OCI-LY7 (cell line): ENCODE results near the gene VEGFD. TPM values are rescaled to one million over a fixed set of nuclear protein-coding genes. Genes with fewer than 3 reads are reported as not detected.

ENCODE experiments used
- Bru-seq: library from RNA; stranded (reverse); fragments of 400-500 nt; gene quantifications from one replicate; lab custom pipeline; 2021; lab: Mats Ljungman, UMichigan
- BruChase-seq, 2 experiments: library from RNA; stranded (reverse); fragments of 400-500 nt; gene quantifications; one replicate each; lab custom pipeline; 2021; lab: Mats Ljungman, UMichigan
- BruUV-seq: library from RNA; stranded (reverse); fragments of 400-500 nt; replicated peaks from 2 replicates; lab custom pipeline; 2021; lab: Mats Ljungman, UMichigan
- CTCF ChIA-PET: fragments of 300-600 bp; sonication (Branson Sonifier 250); formaldehyde crosslinking; loops from one replicate; lab custom pipeline; 2022; ENCODE audit warnings: antibody characterized with exemption; ENCODE audit not compliant: unreplicated experiment; lab: Charles Lee
- POLR2A ChIA-PET: fragments of 300-600 bp; sonication (Branson Sonifier 250); formaldehyde crosslinking; loops from one replicate; lab custom pipeline; 2022; ENCODE audit warnings: antibody characterized with exemption; lab: Charles Lee
- DNase-seq: peaks from one replicate; pipeline ENCODE4 v3.0.0-alpha.2; 2015; ENCODE audit warnings: low spot score
- H2AFZ ChIP-seq: fragments of 200-600 bp; sonication (generic), shearing (Covaris generic); 2 replicates; pipeline ENCODE4 v1.6.1; 2014; ENCODE audit warnings: mild to moderate bottlenecking, antibody characterized with exemption, low read length, moderate library complexity
- H3K27ac ChIP-seq: fragments of 200-600 bp; sonication (generic); 2 replicates; pipeline ENCODE4 v1.5.1; 2014; ENCODE audit warnings: mixed run types, low read depth, mild to moderate bottlenecking, moderate library complexity, low read length, inconsistent platforms; ENCODE audit not compliant: poor library complexity, severe bottlenecking
- H3K36me3 ChIP-seq: fragments of 200-600 bp; sonication (generic); 2 replicates; pipeline ENCODE4 v1.6.1; 2014; ENCODE audit warnings: mild to moderate bottlenecking, antibody characterized with exemption, low read length, moderate library complexity, mixed read lengths; ENCODE audit not compliant: insufficient read depth
- H3K4me1 ChIP-seq: fragments of 200-600 bp; sonication (generic); 2 replicates; pipeline ENCODE4 v1.5.1; 2014; ENCODE audit warnings: mild to moderate bottlenecking, low read length; ENCODE audit not compliant: insufficient read depth, poor library complexity, severe bottlenecking
- H3K4me2 ChIP-seq: fragments of 200-600 bp; sonication (generic); 2 replicates; pipeline ENCODE4 v1.6.1; 2014; ENCODE audit warnings: mild to moderate bottlenecking, low read length
- H3K4me3 ChIP-seq: fragments of 200-600 bp; sonication (generic); 2 replicates; pipeline ENCODE4 v1.5.1; 2014; ENCODE audit warnings: mild to moderate bottlenecking, low read depth, low read length; ENCODE audit not compliant: poor library complexity, severe bottlenecking
- H3K79me2 ChIP-seq: fragments of 200-600 bp; sonication (generic); 2 replicates; pipeline ENCODE4 v1.6.1; 2016; ENCODE audit warnings: low read depth, mild to moderate bottlenecking, low read length, moderate library complexity, mixed read lengths; ENCODE audit not compliant: insufficient read depth
- H3K9me2 ChIP-seq: fragments of 200-600 bp; sonication (generic); 2 replicates; pipeline ENCODE4 v1.6.1; 2016; ENCODE audit warnings: mild to moderate bottlenecking, low read length, mixed read lengths; ENCODE audit not compliant: insufficient read depth
- H3K9me3 ChIP-seq: fragments of 200-600 bp; sonication (generic); 2 replicates; pipeline ENCODE4 v1.6.1; 2014; ENCODE audit warnings: mild to moderate bottlenecking, mixed run types, low read length, mixed read lengths
- H4K20me1 ChIP-seq: fragments of 200-600 bp; sonication (generic); 2 replicates; pipeline ENCODE4 v1.6.1; 2014; ENCODE audit warnings: mild to moderate bottlenecking, antibody characterized with exemption, low read length, moderate library complexity, mixed read lengths; ENCODE audit not compliant: insufficient read depth
- CTCF ChIP-seq: fragments of 200-600 bp; sonication (generic); conservative IDR thresholded peaks from 2 replicates; pipeline ENCODE4 v1.5.1; 2014; ENCODE audit warnings: mild to moderate bottlenecking, antibody characterized with exemption, low read length, moderate library complexity, mixed read lengths
- EZH2phosphoT487 ChIP-seq: fragments of 200-600 bp; sonication (generic); IDR thresholded peaks from 2 replicates; pipeline ENCODE4 v1.6.1; 2018; ENCODE audit warnings: low read depth, borderline replicate concordance, mild to moderate bottlenecking, mixed run types, antibody characterized with exemption, low read length, moderate library complexity, mixed read lengths
- intact Hi-C: fragments of 100-400 bp; cut with micrococcal nuclease; formaldehyde crosslinking; loops from one replicate; pipeline ENCODE4 v1.10.0; 2022; ENCODE audit not compliant: unreplicated experiment
- long read RNA-seq: library from polyadenylated mRNA; stranded (forward); transcript quantifications from one replicate; pipeline ENCODE4 v2.0.0, GENCODE V29; 2022
- total RNA-seq, 2 experiments: library from RNA; depleted of rRNA in 1 of 2; stranded (reverse); fragments of >200 nt in 1 of 2; shearing (Covaris generic) in 1 of 2; gene quantifications; 2 replicates each; pipeline ENCODE4 v1.2.3, GENCODE V29; 2014 to 2022

The VEGFD gene, protein sequence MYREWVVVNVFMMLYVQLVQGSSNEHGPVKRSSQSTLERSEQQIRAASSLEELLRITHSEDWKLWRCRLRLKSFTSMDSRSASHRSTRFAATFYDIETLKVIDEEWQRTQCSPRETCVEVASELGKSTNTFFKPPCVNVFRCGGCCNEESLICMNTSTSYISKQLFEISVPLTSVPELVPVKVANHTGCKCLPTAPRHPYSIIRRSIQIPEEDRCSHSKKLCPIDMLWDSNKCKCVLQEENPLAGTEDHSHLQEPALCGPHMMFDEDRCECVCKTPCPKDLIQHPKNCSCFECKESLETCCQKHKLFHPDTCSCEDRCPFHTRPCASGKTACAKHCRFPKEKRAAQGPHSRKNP
- total RNA-seq (2014; rRNA removed; shearing (Covaris generic)) (not detected in 2 replicates), total RNA-seq (2022) (not detected in 2 replicates), Bru-seq, nascent RNA (percentile 11 among the genes with signal in this experiment), BruChase-seq, experiment 1, labeled RNA remaining after a 6-hour chase (percentile 7 among the genes with signal in this experiment), BruChase-seq, experiment 2, labeled RNA remaining after a 2-hour chase (percentile 13 among the genes with signal in this experiment)
- long read RNA-seq = 0 reads

- intact Hi-C loops = no loop called here
- ChIA-PET CTCF (interaction anchor here (2.2 kb wide), 1 partner anchor 83 kb away, joined by 10 read pairs; no protein-coding TSS in a partner anchor), POLR2A (interaction anchor here (0.6 to 1.8 kb wide), 3 partner anchors 11 to 81 kb away, joined by 6 to 7 read pairs (median 6); no protein-coding TSS in a partner anchor)
- Histone ChIP-seq H3K27ac (no peak within 1 kb of the TSS), H3K79me2 (no peaks in the 10 kb centered on the region), H3K36me3 (no peaks in the 10 kb centered on the region), H3K4me2 (no peak within 1 kb of the TSS), H2AFZ (no peak within 1 kb of the TSS), H3K9me3 (no peaks in the 10 kb centered on the region), H4K20me1 (no peaks in the 10 kb centered on the region), H3K9me2 (no peaks in the 10 kb centered on the region), H3K4me1 (no peaks in the 10 kb centered on the region), H3K4me3 (no peak within 1 kb of the TSS)
- no TSS peak for BruUV-seq
- DNase-seq = no peak
- TF ChIP-seq EZH2phosphoT487 (no peak), CTCF (no peak)
Measured at GRCh38 chrX:15384304-15384703, at the start of gene VEGFD. TSS of gene VEGFD (minus strand) at chrX:15384413. CDS start at chrX:15383946, 467 bp downstream.

DNA sequence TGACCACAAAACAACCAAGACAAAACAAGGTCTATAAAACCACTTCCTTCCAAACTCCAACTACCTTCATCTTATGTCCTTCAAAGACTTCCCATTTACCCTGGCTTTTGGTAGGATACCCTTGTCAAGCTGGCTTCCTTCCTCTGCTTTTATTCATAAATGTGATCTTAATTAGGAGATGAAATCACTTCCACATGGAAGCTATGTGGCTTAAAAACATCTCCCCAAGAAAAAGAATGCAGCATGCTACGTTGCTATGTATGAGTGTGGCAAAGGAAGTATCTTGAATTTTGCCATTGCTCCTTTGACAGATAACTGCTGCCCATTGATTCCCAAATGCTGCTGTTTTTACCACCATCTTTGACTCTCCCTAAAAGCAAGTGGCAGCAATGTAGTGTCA, 46.4 kb upstream of the VEGFD start:
- TF ChIP-seq EZH2phosphoT487 (no peak), CTCF (no peak)
- H3K4me2 ChIP-seq = no peak overlapping the region
- ChIA-PET POLR2A (no interaction called here), CTCF (no interaction called here)
- H2AFZ ChIP-seq = no peak overlapping the region
- no peaks in the 10 kb centered on the region for H3K79me2 ChIP-seq
- H3K9me3 ChIP-seq = no peaks in the 10 kb centered on the region
- H3K36me3 ChIP-seq = no peaks in the 10 kb centered on the region
- intact Hi-C loops = no loop called here
- DNase-seq = no peak
- H3K9me2 ChIP-seq = no peaks in the 10 kb centered on the region
- no peak overlapping the region for H3K4me3 ChIP-seq
- BruUV-seq = no TSS peak
- no peaks in the 10 kb centered on the region for H4K20me1 ChIP-seq
- no peak overlapping the region for H3K27ac ChIP-seq
- no peaks in the 10 kb centered on the region for H3K4me1 ChIP-seq

DNA sequence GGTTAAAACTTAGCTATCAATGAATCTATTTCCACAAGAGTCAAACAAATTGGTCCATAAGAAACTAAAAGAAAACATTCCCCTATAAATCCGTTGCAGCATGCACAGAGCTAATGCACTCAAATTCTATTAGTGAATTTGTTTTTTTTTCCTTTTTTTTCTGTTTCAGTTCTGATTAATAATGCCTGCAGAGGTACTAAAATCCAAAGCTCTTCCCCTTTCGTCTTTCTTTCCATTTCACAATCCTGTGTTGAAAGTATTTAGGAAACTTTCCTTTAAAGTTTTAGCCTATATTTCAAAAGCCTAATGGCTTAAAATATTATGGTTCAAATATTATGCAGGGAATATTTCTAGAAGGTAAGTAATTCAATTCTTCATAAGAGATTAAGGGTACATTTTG, 45.9 kb upstream of the VEGFD start:
- no TSS peak for BruUV-seq
- TF ChIP-seq CTCF = no peak
- TF ChIP-seq EZH2phosphoT487 = no peak
- intact Hi-C loops = no loop called here
- no peak overlapping the region for H3K4me2 ChIP-seq
- H3K4me3 ChIP-seq = no peak overlapping the region
- no peaks in the 10 kb centered on the region for H3K79me2 ChIP-seq
- H3K9me3 ChIP-seq = no peaks in the 10 kb centered on the region
- CTCF ChIA-PET = no interaction called here
- H3K27ac ChIP-seq = no peak overlapping the region
- H4K20me1 ChIP-seq = no peaks in the 10 kb centered on the region
- POLR2A ChIA-PET = no interaction called here
- DNase-seq = no peak
- H2AFZ ChIP-seq = no peak overlapping the region
- H3K9me2 ChIP-seq = no peaks in the 10 kb centered on the region
- H3K4me1 ChIP-seq = no peaks in the 10 kb centered on the region
- no peaks in the 10 kb centered on the region for H3K36me3 ChIP-seq
